GM21723 (cell line): Measurements from ENCODE around the gene LCN10.
A peak's percentile ranks its signal among the peaks of the same experiment; 100 is the strongest.
"Not testable (repeated sequence)": the region's sequence is repeated elsewhere in the genome, so short reads cannot be mapped to it uniquely, and the experiment has no call there.

ENCODE experiments used
- ATAC-seq: cut with Tn5 transposase; IDR thresholded peaks from one replicate; pipeline ENCODE4 v1.9.1; 2021; ENCODE audit warnings: mild to moderate bottlenecking, moderate library complexity; ENCODE audit not compliant: unreplicated experiment

LCN10 gene

GRCh38 chr9:136755302-136756133 is 12.8 kb upstream of the LCN10 start:
- ATAC-seq, result not testable (repeated sequence)

GRCh38 chr9:136754626-136755301 is 12.0 kb upstream of the LCN10 start:
- no peak for ATAC-seq

- no peak for ATAC-seq
Measured at GRCh38 chr9:136754059-136754572, 11.4 kb upstream of the LCN10 start.

- no peak for ATAC-seq
Measured at GRCh38 chr9:136753371-136754058, 10.8 kb upstream of the LCN10 start.

- no peak for ATAC-seq
Measured at GRCh38 chr9:136751814-136752213, 9.1 kb upstream of the LCN10 start.

- no peak for ATAC-seq
Measured at GRCh38 chr9:136751244-136751643, 8.5 kb upstream of the LCN10 start.

- ATAC-seq, result no peak
Measured at GRCh38 chr9:136750526-136750925, 7.8 kb upstream of the LCN10 start.

GRCh38 chr9:136748666-136749611 is 6.2 kb upstream of the LCN10 start:
- ATAC-seq, result no peak

DNA sequence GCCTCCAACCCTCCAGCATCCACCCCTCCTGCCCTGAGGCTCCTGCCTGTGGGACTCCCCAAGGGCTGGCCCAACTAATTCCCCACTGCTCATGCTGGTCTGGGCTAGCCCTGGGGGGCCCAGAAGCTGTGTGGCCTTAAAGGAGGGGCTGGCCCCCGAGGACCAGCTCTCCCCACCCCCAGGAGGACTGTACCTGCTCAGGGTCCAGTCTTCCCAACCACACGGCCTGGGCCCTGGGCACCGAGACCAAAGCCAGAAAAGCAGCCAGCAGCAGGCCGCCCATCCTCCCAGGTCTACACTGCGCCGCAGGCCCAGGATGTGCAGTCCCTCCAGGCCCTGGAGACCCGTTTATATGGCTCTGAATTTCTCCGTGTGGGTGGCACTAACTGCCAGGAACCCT is 5.5 kb upstream of the LCN10 start, which contains the start of gene LCN6:
Gene LCN6 (minus strand): TSS at position 325 of the 400 bp plus-strand sequence. CDS start 42 bp downstream, at position 283.
- ATAC-seq, result no peak

DNA sequence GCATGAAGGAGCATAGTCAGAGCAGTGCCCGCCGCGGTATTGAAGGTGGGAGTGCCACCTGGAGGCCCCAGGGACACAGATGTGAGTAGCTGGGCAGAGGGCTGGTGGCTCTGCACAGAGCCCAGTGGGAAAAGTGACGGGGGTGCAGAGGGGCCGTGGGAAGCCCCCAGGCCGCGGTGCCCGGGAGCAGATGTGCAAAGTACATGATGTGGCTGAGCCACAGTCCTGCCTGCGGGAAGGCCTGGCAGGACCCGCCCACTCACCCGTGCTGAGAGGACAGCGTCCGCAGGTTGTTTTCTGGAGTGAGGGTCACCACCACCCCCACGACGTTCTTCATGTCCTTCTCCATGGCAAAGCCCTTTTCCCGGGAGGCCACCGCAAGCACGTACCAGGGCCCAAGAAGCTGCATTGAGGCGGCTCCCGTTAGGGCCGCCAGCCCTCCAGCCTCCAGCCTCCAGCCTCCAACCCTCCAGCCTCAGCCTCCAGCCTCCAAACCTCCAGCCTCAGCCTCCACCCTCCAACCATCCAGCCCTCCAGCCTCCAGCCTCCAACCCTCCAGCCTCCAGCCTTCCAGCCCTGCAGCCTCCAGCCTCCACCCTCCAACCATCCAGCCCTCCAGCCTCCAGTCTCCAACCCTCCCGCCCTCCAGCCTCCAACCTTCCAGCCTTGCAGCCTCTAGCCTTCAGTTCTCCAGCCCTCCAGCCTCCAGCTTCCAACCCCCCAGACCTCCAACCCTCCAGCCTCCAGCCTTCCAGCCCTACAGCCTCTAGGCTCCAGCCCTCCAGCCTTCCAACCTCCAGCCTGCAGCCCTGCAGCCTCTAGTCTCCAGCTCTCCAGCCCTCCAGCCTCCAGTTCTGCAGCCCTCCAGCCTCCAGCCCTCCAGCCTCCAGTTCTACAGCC is 4.7 kb upstream of the LCN10 start:
- no peak for ATAC-seq

GRCh38 chr9:136746621-136747020 is 3.9 kb upstream of the LCN10 start:
- no peak for ATAC-seq

GRCh38 chr9:136746155-136746490 is 3.4 kb upstream of the LCN10 start:
- ATAC-seq, result no peak

DNA sequence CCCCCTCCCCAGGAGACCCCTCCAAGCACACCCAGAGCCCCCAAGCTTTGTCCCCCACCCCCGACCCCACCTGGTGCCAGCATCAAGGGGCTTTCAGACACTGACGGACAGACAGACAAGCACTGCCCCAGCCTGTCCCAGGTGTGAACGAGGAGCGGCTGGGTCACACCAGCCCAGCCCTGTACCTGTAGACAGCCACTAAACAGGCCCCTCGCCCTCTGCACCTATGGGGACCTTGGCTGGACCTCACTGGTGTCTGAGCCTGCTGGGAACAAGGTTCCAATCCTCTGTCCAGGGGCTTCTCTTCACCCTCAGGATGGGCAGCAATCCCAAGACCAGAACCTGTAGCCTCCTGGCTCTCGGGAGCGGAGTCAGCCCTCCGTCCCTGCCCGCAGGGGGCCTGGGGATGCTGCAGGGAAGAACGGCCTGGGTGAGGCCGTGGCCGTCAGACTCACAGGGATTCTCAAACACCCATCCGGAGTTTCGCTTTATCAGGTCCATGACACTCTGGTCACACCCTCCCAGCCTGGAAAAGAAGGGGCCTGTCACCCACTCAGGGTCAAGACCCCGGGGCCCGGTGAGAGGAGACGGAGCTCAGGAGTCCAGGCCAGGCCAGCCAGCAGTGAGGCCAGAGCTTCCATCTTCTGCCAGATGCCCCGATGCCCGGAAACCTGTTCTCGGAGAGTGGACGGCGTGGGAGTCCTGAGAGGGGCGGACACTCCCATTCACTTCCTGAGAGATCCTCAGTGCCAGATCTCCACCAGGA is 2.8 kb upstream of the LCN10 start:
- no peak for ATAC-seq

DNA sequence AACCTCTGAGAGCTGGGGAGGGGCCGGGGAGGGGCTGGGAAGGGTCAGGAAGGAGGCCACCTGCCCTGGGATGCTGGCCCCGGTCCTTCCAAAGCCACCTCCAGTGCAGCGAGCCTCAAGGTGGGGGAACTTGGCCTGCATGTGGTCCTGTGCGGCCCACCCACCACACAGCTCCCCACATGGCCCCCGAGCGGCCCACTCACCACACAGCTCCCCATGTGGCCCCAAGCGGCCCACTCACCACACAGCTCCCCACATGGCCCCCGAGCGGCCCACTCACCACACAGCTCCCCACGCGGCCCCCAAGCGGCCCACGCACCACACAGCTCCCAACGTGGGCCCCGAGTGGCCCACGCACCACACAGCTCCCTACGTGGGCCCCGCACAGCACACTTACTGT is 2.0 kb upstream of the LCN10 start:
- no peak for ATAC-seq

GRCh38 chr9:136743639-136744211 is 985 bp upstream of the LCN10 start:
- ATAC-seq, result no peak

- ATAC-seq, result peak; percentile 66
Measured at GRCh38 chr9:136741883-136742571, 713 bp downstream of the LCN10 start.

DNA sequence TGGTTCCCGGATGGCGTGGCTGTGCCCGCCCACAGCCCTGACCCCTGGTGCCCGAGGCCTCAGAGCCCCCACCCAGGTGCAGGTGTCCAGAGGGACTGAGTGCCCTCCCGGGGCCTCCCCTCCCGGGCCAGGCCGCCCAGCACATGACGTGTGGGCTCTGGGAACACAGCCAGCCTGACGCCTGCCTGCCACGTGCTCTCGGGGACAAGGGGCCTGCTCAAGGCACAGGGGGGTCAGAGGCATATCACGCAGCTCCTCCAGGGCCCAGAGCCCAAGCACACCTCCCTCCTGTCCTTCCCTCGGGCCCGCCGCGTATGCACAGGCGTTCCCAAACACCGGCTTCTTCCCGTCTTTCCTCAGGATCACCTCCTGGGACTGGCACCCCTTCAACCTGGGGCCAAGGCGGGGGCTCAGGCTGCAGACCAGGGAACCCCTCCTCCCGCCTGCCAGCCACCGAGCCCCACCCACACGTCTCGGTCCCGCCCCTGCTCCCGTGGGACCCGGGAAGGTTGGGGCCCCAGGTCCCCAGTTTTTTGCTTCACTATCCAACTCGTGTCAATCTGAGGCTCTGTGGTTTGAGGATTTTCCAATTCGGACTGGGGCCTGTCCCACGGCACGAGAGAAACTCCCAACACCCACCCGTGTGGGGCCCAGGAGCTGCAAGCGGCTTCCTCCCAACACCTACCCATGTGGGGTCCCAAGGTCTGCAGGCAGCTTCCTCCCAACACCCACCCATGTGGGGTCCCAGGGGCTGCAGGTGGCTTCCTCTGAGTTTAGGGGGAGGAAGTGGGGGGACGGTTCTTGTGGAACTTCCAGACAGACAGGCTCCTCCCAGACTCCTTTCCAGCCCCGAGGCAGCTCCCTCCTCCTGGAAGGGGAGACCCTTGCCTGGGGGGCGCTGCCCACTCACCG is 1.5 kb downstream of the LCN10 start:
- ATAC-seq, result peak; percentile 11
